OCI-LY1 (cell line): ENCODE data around the gene SLC13A5.

Experiments
- H2AFZ ChIP-seq: fragments of 200-600 bp; sonication (generic), shearing (Covaris generic); 2 replicates; pipeline ENCODE4 v1.6.0; 2014; ENCODE audit warnings: antibody characterized with exemption, mild to moderate bottlenecking, low read length
- H3F3A ChIP-seq: fragments of 200-600 bp; sonication (generic), shearing (Covaris generic); 2 replicates; pipeline ENCODE4 v1.6.0; 2014; ENCODE audit warnings: mild to moderate bottlenecking, antibody characterized with exemption, low read length, moderate library complexity; ENCODE audit not compliant: insufficient read depth
- H3K27ac ChIP-seq: fragments of 200-600 bp; sonication (generic); 2 replicates; pipeline ENCODE4 v1.5.1; 2014; ENCODE audit warnings: low read length, mixed run types, mild to moderate bottlenecking, low read depth; ENCODE audit not compliant: poor library complexity, severe bottlenecking
- H3K27me3 ChIP-seq: fragments of 200-600 bp; sonication (generic); 2 replicates; pipeline ENCODE4 v1.6.0; 2014; ENCODE audit warnings: antibody characterized with exemption, mild to moderate bottlenecking, low read length, moderate library complexity; ENCODE audit not compliant: insufficient read depth
- H3K36me3 ChIP-seq: fragments of 200-600 bp; sonication (generic); 2 replicates; pipeline ENCODE4 v1.6.1; 2014; ENCODE audit warnings: mild to moderate bottlenecking, antibody characterized with exemption, low read length, moderate library complexity, mixed read lengths; ENCODE audit not compliant: insufficient read depth
- H3K4me1 ChIP-seq: fragments of 200-600 bp; sonication (generic); 2 replicates; pipeline ENCODE4 v1.5.1; 2014; ENCODE audit warnings: mild to moderate bottlenecking, low read length, moderate library complexity; ENCODE audit not compliant: insufficient read depth, severe bottlenecking
- H3K4me2 ChIP-seq: fragments of 200-600 bp; sonication (generic), shearing (Covaris generic); 2 replicates; pipeline ENCODE4 v1.6.1; 2014; ENCODE audit warnings: low read length
- H3K4me3 ChIP-seq: fragments of 200-600 bp; sonication (generic); 2 replicates; pipeline ENCODE4 v1.5.1; 2014; ENCODE audit warnings: low read length, low read depth, mild to moderate bottlenecking, mixed read lengths; ENCODE audit not compliant: poor library complexity, severe bottlenecking
- H3K79me2 ChIP-seq: fragments of 200-600 bp; shearing (Covaris generic); 2 replicates; pipeline ENCODE4 v1.6.1; 2016; ENCODE audit warnings: mixed run types, low read length, mixed read lengths; ENCODE audit not compliant: insufficient read depth
- H3K9ac ChIP-seq: fragments of 200-600 bp; sonication (generic), shearing (Covaris generic); 2 replicates; pipeline ENCODE4 v1.6.1; 2014; ENCODE audit warnings: mild to moderate bottlenecking, low read length, mixed read lengths
- H3K9me2 ChIP-seq: fragments of 200-600 bp; sonication (generic), shearing (Covaris generic); 2 replicates; pipeline ENCODE4 v1.6.1; 2014; ENCODE audit warnings: low read depth, mild to moderate bottlenecking, low read length, mixed read lengths
- H3K9me3 ChIP-seq: fragments of 200-600 bp; shearing (Covaris generic); 2 replicates; pipeline ENCODE4 v1.6.1; 2014; ENCODE audit warnings: low read length, mixed read lengths
- H4K20me1 ChIP-seq: fragments of 200-600 bp; sonication (generic), shearing (Covaris generic); 2 replicates; pipeline ENCODE4 v1.6.0; 2016; ENCODE audit warnings: mild to moderate bottlenecking, low read length; ENCODE audit not compliant: insufficient read depth
- CTCF ChIP-seq: fragments of 200-600 bp; sonication (generic), shearing (Covaris generic); IDR thresholded peaks from 2 replicates; pipeline ENCODE4 v1.5.1; 2017; ENCODE audit warnings: mild to moderate bottlenecking, antibody characterized with exemption, low read length, moderate library complexity, mixed read lengths
- EZH2 ChIP-seq: fragments of 200-600 bp; sonication (generic), shearing (Covaris generic); IDR thresholded peaks from 2 replicates; pipeline ENCODE4 v1.8.0; 2017; ENCODE audit warnings: borderline replicate concordance, mixed run types, mild to moderate bottlenecking, antibody characterized with exemption, low read length, moderate library complexity, mixed read lengths

The SLC13A5 gene

DNA sequence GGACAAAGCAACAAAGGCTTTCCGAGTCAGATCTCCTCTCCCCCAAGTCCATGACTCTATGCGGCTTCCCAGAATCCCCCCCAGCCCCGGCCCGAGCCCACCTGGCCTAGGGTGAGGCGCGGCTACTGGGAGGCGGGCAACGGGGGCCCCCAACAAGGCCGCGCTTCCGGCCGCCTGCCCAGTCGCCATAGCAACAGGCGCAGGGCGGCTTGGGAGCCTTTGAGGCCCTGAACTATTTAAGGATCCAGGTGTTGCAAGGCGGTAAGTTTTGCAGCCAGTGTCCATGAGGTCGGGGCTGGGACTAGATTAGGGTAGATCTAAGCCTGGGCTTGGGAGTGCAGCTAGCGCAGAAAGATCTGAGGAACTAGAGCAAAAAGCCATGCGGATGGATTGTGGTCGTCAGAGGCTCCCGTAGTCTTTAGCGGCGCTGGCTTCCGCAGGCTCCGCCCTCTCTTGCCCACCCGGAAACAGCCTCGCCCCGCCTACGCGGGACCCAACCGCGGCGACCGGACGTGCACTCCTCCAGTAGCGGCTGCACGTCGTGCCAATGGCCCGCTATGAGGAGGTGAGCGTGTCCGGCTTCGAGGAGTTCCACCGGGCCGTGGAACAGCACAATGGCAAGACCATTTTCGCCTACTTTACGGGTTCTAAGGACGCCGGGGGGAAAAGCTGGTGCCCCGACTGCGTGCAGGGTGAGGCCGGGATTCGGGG is 72.5 kb downstream of the SLC13A5 start, which contains the start of the genes KIAA0753 and TXNDC17:
KIAA0753 (minus strand) TSS at position 176 of the 711 bp plus-strand sequence. CDS start 5,608 bp downstream, outside the sequence.
TXNDC17 (plus strand) TSS at position 525 of the 711 bp plus-strand sequence; CDS start at position 548, 23 bp downstream.
- Histone ChIP-seq H3K27ac (peak within 1 kb of the TSS; percentile 65), H3K9ac (peak within 1 kb of the TSS; percentile 99), H3K9me2 (no peaks in the 10 kb centered on the region), H3K4me1 (peaks cover 31% of the 10 kb centered on the region), H3K27me3 (no peaks in the 10 kb centered on the region), H3K79me2 (peaks cover 6% of the 10 kb centered on the region; the same call in 1 of the 2 replicates), H3K36me3 (peaks cover 38% of the 10 kb centered on the region), H4K20me1 (no peaks in the 10 kb centered on the region), H2AFZ (no peak within 1 kb of the TSS), H3K9me3 (no peaks in the 10 kb centered on the region), H3K4me2 (peak within 1 kb of the TSS; percentile 98), H3K4me3 (peak within 1 kb of the TSS; percentile 88), H3F3A (no peaks in the 10 kb centered on the region; the same call in 1 of the 2 replicates)
- TF ChIP-seq CTCF (no peak), EZH2 (no peak)

DNA sequence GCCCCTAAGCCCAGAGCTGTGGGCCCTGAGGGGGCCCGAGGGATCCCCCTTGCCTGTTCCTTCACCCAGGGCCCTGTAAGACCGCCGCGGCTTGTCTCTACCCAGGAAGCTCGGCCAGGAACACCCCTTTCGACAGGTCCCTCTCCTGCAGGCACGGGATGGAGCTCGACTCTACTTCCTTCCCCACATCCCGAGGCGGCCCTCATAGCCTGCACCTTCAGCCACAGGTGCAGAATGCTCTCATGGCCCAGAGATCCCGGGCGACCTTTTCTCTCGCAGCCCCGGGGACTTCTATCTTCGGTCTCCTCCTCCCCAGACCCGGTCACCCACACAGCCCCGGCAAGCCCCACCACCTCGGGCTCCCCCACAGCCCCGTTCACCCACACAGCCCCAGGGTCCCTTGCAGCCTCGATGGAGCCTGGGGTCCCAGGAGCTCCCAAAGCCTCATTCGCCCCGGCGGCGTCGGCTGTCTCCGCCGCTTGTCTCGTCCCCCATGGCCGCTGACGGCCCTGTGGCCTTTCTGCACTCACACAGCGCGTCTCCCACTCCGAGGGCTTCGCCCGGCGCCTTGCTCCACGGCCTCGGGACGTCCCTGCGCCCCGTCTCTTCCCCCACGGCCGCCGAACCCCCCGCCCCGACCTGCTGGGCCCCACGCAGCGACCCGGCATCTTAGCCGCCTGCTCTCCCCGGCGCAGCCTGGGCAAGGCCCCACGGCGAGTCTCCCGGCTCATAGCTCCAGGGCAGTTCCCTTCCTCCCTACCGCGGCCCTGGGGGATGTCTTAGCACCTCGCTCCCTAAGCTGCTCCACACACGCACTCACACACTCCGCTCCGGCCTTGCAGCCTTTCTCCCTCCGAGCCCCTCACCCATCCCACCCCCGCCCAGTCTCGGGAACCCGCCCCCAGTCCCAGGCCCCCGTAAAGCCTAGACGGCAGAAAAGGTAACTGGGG is 73.3 kb downstream of the SLC13A5 start:
- H2AFZ ChIP-seq: no peak overlapping the region
- H3K4me3 ChIP-seq: peak overlapping the region; percentile 88
- H3K27ac ChIP-seq: no peak overlapping the region
- peaks cover 31% of the 10 kb centered on the region for H3K36me3 ChIP-seq
- no peaks in the 10 kb centered on the region for H3K9me2 ChIP-seq
- no peaks in the 10 kb centered on the region; the same call in 1 of the 2 replicates for H3F3A ChIP-seq
- H3K9me3 ChIP-seq: no peaks in the 10 kb centered on the region
- H3K4me2 ChIP-seq: peak overlapping the region; percentile 98
- H4K20me1 ChIP-seq: no peaks in the 10 kb centered on the region
- no peak for TF ChIP-seq CTCF
- TF ChIP-seq EZH2: no peak
- no peaks in the 10 kb centered on the region for H3K27me3 ChIP-seq
- peaks cover 31% of the 10 kb centered on the region for H3K4me1 ChIP-seq
- peak overlapping the region; percentile 99 for H3K9ac ChIP-seq
- peaks cover 6% of the 10 kb centered on the region; the same call in 1 of the 2 replicates for H3K79me2 ChIP-seq

- Histone ChIP-seq H3K4me2 (peak overlapping the region; percentile 98), H3K27me3 (no peaks in the 10 kb centered on the region), H3K9me3 (no peaks in the 10 kb centered on the region), H2AFZ (no peak overlapping the region), H4K20me1 (no peaks in the 10 kb centered on the region), H3K9ac (peak overlapping the region; percentile 99), H3K9me2 (no peaks in the 10 kb centered on the region), H3K27ac (no peak overlapping the region), H3K36me3 (peaks cover 31% of the 10 kb centered on the region), H3K79me2 (peaks cover 6% of the 10 kb centered on the region; the same call in 1 of the 2 replicates), H3K4me1 (peaks cover 31% of the 10 kb centered on the region), H3F3A (no peaks in the 10 kb centered on the region; the same call in none of the 2 replicates), H3K4me3 (peak overlapping the region; percentile 88)
- TF ChIP-seq EZH2 (no peak), CTCF (no peak)
These were observed 74.1 kb downstream of the SLC13A5 start for GRCh38 chr17:6639014-6639585.
